OCI-LY3 (cell line): Measurements from ENCODE around the gene PRR13.

Experiments used
- CTCF ChIP-seq: fragments of 200-600, 300-600 bp; sonication (generic); IDR thresholded peaks from 2 replicates; pipeline ENCODE4 v1.5.1; 2014; ENCODE audit warnings: antibody characterized with exemption, low read length, low read depth
- EZH2phosphoT487 ChIP-seq: fragments of 200-600 bp; shearing (Covaris generic); IDR thresholded peaks from 2 replicates; pipeline ENCODE4 v1.6.1; 2018; ENCODE audit warnings: antibody characterized with exemption, mixed run types, low read depth

- TF ChIP-seq CTCF: no peak
- TF ChIP-seq EZH2phosphoT487: no peak
Observed at GRCh38 chr12:53478865-53479264, 37.3 kb downstream of the PRR13 start.
